SH-SY5Y (cell line): ENCODE data around the gene LRRC4B.

Experiments used
- GATA2 ChIP-seq: IDR thresholded peaks from 2 replicates; pipeline ENCODE4 v1.6.1; 2011; ENCODE audit warnings: mild to moderate bottlenecking, low read depth, low read length
- GATA3 ChIP-seq: IDR thresholded peaks from 2 replicates; pipeline ENCODE4 v1.6.1; 2011; ENCODE audit warnings: low read depth, mild to moderate bottlenecking, low read length, moderate library complexity

Gene LRRC4B

GRCh38 chr19:50546527-50547221 lies 21.6 kb downstream of the LRRC4B start:
- TF ChIP-seq GATA2 (no peak), GATA3 (no peak)

GRCh38 chr19:50542943-50543342 lies 25.3 kb downstream of the LRRC4B start:
- TF ChIP-seq GATA2 (no peak), GATA3 (no peak)

- TF ChIP-seq GATA3 (no peak), GATA2 (no peak)
Observed at GRCh38 chr19:50537769-50538230, 30.4 kb downstream of the LRRC4B start.

DNA sequence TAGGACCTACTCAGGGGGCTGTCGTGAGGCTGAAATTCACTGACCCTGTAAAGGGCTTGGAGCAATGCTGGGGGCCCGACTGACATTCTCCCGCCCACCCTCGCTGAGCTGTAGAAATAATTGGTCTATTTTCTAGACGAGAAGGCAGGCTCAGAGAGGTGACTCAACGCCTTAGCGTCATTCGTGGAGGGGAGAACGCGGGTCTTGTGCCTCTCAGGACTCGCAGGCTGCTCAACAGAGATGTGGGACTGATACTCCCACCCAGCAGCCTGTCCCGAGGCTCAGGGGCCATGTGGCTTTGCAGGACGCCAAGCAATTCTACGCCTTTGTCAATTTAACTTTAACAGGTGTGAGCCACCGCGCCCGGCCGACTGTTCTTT lies 30.9 kb downstream of the LRRC4B start:
- no peak for TF ChIP-seq GATA2
- TF ChIP-seq GATA3 = no peak

DNA sequence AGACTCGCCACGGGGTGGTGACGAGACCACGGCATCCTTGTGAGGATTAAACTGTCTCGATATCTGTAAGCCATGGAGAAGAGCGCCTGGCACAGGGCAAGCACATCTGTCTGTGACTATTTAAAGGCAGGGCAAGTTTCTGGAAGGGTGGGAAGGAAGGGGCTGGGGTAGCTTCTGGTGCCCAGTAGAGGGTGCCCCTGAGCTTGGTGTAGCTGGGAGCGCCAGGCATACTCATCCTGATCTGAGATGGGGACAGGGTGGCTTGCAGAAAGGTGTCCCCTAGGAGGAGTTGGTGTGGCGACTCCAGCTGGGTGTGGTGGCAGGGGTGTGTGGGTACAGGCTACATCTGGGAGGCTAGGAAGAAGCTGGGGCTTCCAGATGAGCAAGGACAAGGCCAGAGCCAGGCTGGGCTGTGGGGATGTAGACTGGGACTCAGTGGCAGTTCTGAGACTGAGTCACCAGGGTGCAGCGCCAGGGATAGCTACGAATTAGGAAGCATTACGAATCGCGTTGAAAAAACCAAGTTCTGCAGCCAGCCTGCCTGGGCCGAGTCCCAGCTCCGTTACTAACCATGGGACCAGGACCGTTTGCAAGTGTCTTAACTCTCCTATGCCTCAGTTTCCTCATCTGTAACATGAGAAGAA lies 31.5 kb downstream of the LRRC4B start:
- no peak for TF ChIP-seq GATA2
- no peak for TF ChIP-seq GATA3

DNA sequence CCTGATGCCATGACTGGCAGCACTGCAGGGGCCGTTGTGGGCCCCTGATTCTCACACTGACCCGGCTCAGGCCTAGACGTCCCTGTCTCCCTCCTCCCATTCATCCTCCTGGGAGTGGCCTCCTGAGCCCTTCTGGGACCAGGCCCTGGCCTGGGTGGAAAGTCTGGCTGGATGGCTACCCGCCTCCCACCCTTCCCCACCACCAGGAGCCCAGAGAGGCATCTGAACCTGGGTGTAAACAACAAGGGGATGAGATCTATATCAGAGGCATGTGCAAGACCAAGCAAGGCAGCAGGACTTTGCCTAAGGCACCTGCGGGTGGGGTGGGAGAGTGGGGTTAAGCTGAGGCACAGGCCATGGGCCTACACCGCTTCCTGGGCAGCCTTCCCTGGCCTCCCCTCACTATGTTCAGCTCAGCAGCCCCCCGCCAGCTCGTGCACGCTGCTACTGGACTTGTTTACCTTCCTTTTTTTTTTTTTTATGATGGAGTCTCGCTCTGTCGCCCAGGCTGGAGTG lies 32.5 kb downstream of the LRRC4B start:
- TF ChIP-seq GATA3 (no peak), GATA2 (no peak)

GRCh38 chr19:50534478-50534877 lies 33.8 kb downstream of the LRRC4B start:
- no peak for TF ChIP-seq GATA3
- no peak for TF ChIP-seq GATA2

- TF ChIP-seq GATA3 (no peak), GATA2 (no peak)
Observed at GRCh38 chr19:50532952-50533351, 35.3 kb downstream of the LRRC4B start.

GRCh38 chr19:50531171-50531612 lies 37.0 kb downstream of the LRRC4B start:
- TF ChIP-seq GATA3 (no peak), GATA2 (no peak)

DNA sequence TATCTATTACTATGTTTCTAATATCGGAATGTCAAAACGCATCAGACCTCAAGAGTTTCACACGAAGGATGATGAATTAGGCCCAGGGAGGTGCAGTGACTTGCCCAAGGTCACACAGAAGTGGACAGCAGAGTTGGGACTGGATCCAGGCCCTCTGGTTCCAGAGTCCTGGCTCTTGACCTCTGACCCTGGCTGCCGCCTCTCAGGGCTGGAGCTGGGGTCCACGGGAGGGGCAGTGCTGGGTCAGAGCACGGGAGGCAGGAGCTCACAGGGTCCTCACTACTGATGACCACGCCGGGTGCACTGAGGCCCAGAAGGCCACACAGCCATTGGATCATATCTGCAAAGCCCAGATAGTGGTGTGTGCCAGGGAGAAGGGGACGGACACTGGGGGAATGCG lies 45.4 kb downstream of the LRRC4B start:
- no peak for TF ChIP-seq GATA2
- no peak for TF ChIP-seq GATA3

GRCh38 chr19:50520822-50521465 lies 47.3 kb downstream of the LRRC4B start:
- TF ChIP-seq GATA3 = no peak
- no peak for TF ChIP-seq GATA2

- TF ChIP-seq GATA3 (no peak), GATA2 (no peak)
Observed at GRCh38 chr19:50519006-50519575, 49.1 kb downstream of the LRRC4B start.

DNA sequence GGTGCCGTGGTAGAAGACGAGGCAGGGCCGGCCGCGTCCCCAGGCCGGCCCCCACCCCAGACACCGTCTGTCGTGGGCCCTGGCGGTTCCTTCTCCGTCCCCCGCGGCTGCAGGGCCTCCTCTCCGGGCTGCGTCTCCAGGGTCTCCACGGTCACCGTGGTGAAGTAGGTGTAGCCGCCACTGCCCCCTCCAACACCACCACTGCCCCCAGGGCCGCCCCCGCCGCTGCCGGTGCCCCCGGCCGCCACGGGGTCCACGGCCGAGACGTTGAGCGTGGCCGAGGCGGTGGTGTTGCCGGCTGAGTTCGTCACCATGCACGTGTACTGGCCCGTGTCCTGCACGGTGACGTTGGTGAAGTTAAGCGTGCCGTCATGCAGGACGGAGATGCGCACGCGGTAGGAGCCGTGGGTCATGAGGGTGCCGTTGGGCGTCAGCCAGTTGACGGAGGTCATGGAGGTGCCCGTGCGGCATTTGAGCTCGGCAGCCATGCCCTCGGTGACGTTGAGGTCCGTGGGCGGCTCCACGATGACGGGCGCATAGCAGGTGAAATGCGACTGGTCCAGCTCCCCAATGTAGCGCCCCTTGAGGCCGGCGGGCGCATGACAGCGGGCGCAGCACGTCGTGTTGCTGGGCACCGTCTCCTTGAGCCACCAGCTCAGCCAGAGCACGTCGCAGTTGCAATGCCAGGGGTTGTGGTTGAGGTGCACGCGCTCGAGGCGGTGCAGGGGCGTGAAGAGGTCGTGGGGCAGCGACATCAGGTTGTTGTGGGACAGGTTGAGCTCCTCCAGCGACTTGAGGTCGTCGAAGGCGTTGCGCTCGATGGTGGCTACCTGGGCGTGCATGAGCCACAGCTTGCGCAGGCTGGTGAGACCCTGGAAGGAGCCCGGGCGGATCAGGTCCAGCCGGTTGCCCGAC lies 49.9 kb downstream of the LRRC4B start:
- no peak for TF ChIP-seq GATA2
- no peak for TF ChIP-seq GATA3

GRCh38 chr19:50517704-50518075 lies 50.5 kb downstream of the LRRC4B start:
- TF ChIP-seq GATA2 (no peak), GATA3 (no peak)

- TF ChIP-seq GATA2 (no peak), GATA3 (no peak)
Observed at GRCh38 chr19:50516964-50517703, 51.1 kb downstream of the LRRC4B start.
